Measurements from ENCODE around the gene ADCY9. TPM values are rescaled to one million over a fixed set of nuclear protein-coding genes. Genes with fewer than 3 reads are reported as not detected.

ADCY9 gene
- total RNA-seq, 1 experiment from 2014 or later = 14.2 TPM

- Mint-ChIP-seq H3K27ac (ENCODE audit: low read depth, unreplicated experiment) (no peak overlapping the region), H3K9me3 (ENCODE audit: unreplicated experiment) (no peaks in the 10 kb centered on the region), H3K4me1 (ENCODE audit: insufficient read depth, unreplicated experiment) (peaks cover 7% of the 10 kb centered on the region), H3K36me3 (ENCODE audit: insufficient read depth, unreplicated experiment) (peaks cover 7% of the 10 kb centered on the region), H3K27me3 (ENCODE audit: insufficient read depth, unreplicated experiment) (no peaks in the 10 kb centered on the region), H3K4me3 (ENCODE audit: unreplicated experiment) (no peak overlapping the region)
- no peak for DNase-seq (ENCODE audit: unreplicated experiment)
- intact Hi-C loops (cut with micrococcal nuclease) = no loop called here
- CTCF ChIA-PET = interaction anchor here (0.6 to 1.4 kb wide), 2 partner anchors 38 to 56 kb away, joined by 3 to 5 read pairs; no protein-coding TSS in a partner anchor
- no peak for TF ChIP-seq CTCF (IDR thresholded peaks at IDR 0.05; ENCODE audit: unreplicated experiment)
- POLR2A ChIA-PET = no interaction called here
- no TSS peak for BruUV-seq (replicated peaks)
Measured at GRCh38 chr16:3977376-3977775, 138.9 kb downstream of the ADCY9 start.

- no TSS peak for BruUV-seq (replicated peaks)
- DNase-seq (ENCODE audit: unreplicated experiment) = no peak
- Mint-ChIP-seq H3K27me3 (ENCODE audit: insufficient read depth, unreplicated experiment) (no peaks in the 10 kb centered on the region), H3K36me3 (ENCODE audit: insufficient read depth, unreplicated experiment) (peaks cover 7% of the 10 kb centered on the region), H3K4me1 (ENCODE audit: insufficient read depth, unreplicated experiment) (no peaks in the 10 kb centered on the region), H3K9me3 (ENCODE audit: unreplicated experiment) (no peaks in the 10 kb centered on the region), H3K4me3 (ENCODE audit: unreplicated experiment) (no peak overlapping the region), H3K27ac (ENCODE audit: low read depth, unreplicated experiment) (no peak overlapping the region)
- ChIA-PET CTCF (interaction anchor here (0.7 to 1.2 kb wide), 4 partner anchors 10 to 671 kb away, joined by 3 to 4 read pairs (median 3); no protein-coding TSS in a partner anchor), POLR2A (no interaction called here)
- intact Hi-C loops (cut with micrococcal nuclease) = no loop called here
- no peak for TF ChIP-seq CTCF (IDR thresholded peaks at IDR 0.05; ENCODE audit: unreplicated experiment)
Measured at GRCh38 chr16:3974751-3975150, 141.5 kb downstream of the ADCY9 start.

- CTCF ChIA-PET = interaction anchor here (4.0 kb wide), 1 partner anchor 11 kb away, joined by 17 read pairs; no protein-coding TSS in a partner anchor
- Mint-ChIP-seq H3K36me3 (ENCODE audit: insufficient read depth, unreplicated experiment) (peaks cover under 1% of the 10 kb centered on the region), H3K4me1 (ENCODE audit: insufficient read depth, unreplicated experiment) (no peaks in the 10 kb centered on the region), H3K27ac (ENCODE audit: low read depth, unreplicated experiment) (no peak overlapping the region), H3K9me3 (ENCODE audit: unreplicated experiment) (no peaks in the 10 kb centered on the region), H3K4me3 (ENCODE audit: unreplicated experiment) (no peak overlapping the region), H3K27me3 (ENCODE audit: insufficient read depth, unreplicated experiment) (no peaks in the 10 kb centered on the region)
- POLR2A ChIA-PET = no interaction called here
- no TSS peak for BruUV-seq (replicated peaks)
- intact Hi-C loops (cut with micrococcal nuclease) = no loop called here
- no peak for TF ChIP-seq CTCF (IDR thresholded peaks at IDR 0.05; ENCODE audit: unreplicated experiment)
- no peak for DNase-seq (ENCODE audit: unreplicated experiment)
Measured at GRCh38 chr16:3971706-3972105, 144.5 kb downstream of the ADCY9 start.

GRCh38 chr16:3971261-3971660 is 145.0 kb downstream of the ADCY9 start:
- H3K4me1 Mint-ChIP-seq (ENCODE audit: insufficient read depth, unreplicated experiment) = no peaks in the 10 kb centered on the region
- CTCF ChIA-PET = interaction anchor here (0.8 to 4.0 kb wide), 2 partner anchors 12 to 229 kb away, joined by 6 to 17 read pairs; no protein-coding TSS in a partner anchor
- no peaks in the 10 kb centered on the region for H3K9me3 Mint-ChIP-seq (ENCODE audit: unreplicated experiment)
- H3K27me3 Mint-ChIP-seq (ENCODE audit: insufficient read depth, unreplicated experiment) = no peaks in the 10 kb centered on the region
- H3K4me3 Mint-ChIP-seq (ENCODE audit: unreplicated experiment) = no peak overlapping the region
- DNase-seq (ENCODE audit: unreplicated experiment) = peak; percentile 26
- no peak for TF ChIP-seq CTCF (IDR thresholded peaks at IDR 0.05; ENCODE audit: unreplicated experiment)
- H3K36me3 Mint-ChIP-seq (ENCODE audit: insufficient read depth, unreplicated experiment) = no peaks in the 10 kb centered on the region
- no TSS peak for BruUV-seq (replicated peaks)
- no peak overlapping the region for H3K27ac Mint-ChIP-seq (ENCODE audit: low read depth, unreplicated experiment)
- intact Hi-C loops (cut with micrococcal nuclease) = no loop called here
- POLR2A ChIA-PET = interaction anchor here (1.8 kb wide), 1 partner anchor 10 kb away, joined by 5 read pairs; no protein-coding TSS in a partner anchor

All from MCF 10A (cell line).